Measurements from ENCODE around the gene PRKCQ.
"Not testable (repeated sequence)": the region's sequence is repeated elsewhere in the genome, so short reads cannot be mapped to it uniquely, and the experiment has no call there.

The PRKCQ gene

DNA sequence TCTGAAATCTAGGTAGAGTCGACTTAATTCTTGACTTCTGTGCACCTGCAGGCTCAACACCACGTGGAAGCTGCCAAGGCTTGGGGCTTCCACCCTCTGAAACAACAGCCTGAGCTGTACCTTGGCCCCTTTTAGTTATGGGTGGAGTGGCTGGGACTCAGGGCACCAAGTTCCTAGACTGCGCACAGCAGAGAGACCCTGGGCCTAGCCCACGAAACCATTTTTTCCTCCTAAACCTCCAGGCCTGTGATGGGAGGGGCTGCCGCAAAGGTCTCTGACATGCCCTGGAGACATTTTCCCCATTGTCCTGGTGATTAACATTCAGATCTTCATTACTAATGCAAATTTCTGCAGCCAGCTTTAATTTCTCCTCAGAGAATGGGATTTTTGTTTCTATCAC, 199.6 kb downstream of the PRKCQ start:
- not testable (repeated sequence) for DNase-seq (ENCODE audit: low spot score in 2 of 2); H3K36me3 Mint-ChIP-seq; H3K27me3 Mint-ChIP-seq; H3K27ac Mint-ChIP-seq; H3K9me3 Mint-ChIP-seq; ATAC-seq (ENCODE audit: low read depth); H3K4me3 Mint-ChIP-seq
- peaks cover 16% of the 10 kb centered on the region for H3K4me1 Mint-ChIP-seq

DNA sequence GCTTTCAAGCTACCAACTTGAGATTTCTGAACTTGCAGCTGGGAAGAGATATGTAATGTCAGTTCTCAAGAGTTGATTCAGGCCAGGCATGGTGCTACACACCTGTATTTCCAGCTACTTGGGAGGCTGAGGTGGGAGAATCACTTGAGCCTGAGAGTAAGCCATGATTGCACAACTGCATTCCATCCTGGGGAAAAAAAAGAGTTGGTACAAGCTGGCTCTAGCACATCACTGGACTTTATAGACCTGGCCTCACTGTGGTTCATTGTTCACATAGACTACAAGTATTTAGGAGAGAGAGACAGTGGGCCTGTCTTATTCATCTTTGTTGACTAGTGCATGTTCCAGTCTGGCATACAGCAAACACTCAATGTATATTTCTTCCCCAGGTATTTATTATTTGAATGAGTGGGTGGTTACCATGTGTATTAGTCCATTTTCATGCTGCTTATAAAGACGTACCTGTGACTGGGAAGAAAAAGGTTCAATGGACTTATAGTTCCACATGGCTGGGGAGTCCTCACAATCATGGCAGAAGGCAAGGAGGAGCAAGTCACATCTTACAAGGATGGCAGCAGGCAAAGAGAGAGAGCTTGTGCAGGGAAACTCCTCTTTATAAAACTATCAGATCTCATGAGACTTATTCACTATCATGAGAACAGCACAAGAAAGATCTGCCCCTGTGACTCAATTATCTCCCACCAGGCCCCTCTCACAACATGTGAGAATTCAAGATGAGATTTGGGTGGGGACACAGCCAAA, 200.9 kb downstream of the PRKCQ start:
- peaks cover 16% of the 10 kb centered on the region for H3K4me1 Mint-ChIP-seq
- peaks cover 5% of the 10 kb centered on the region for H3K9me3 Mint-ChIP-seq
- no peak overlapping the region for H3K27ac Mint-ChIP-seq
- ATAC-seq (ENCODE audit: low read depth) (no peak), DNase-seq (ENCODE audit: low spot score in 2 of 2) (no peak)
- no peaks in the 10 kb centered on the region for H3K27me3 Mint-ChIP-seq
- peaks cover 6% of the 10 kb centered on the region for H3K36me3 Mint-ChIP-seq
- no peak overlapping the region for H3K4me3 Mint-ChIP-seq

Measured in memory B cell (primary cell).